Parathyroid adenoma (tissue), 2 donors: ENCODE measurements around the gene OTOGL.
A peak's percentile ranks its signal among the peaks of the same experiment; 100 is the strongest.
"Not testable (repeated sequence)": the region's sequence is repeated elsewhere in the genome, so short reads cannot be mapped to it uniquely, and the experiment has no call there.

Source experiments
- H2AFZ ChIP-seq: fragments of 300-600 bp; sonication (generic); one replicate; pipeline ENCODE4 v1.7.0; 2017; ENCODE audit warnings: antibody characterized with exemption, mild to moderate bottlenecking
- H3K27ac ChIP-seq: fragments of 300-600 bp; sonication (generic); one replicate; pipeline ENCODE4 v1.7.0; 2017
- H3K27me3 ChIP-seq: fragments of 300-600 bp; sonication (generic); one replicate; pipeline ENCODE4 v1.7.0; 2017; ENCODE audit warnings: low read length; ENCODE audit not compliant: control insufficient read depth, insufficient read depth
- H3K36me3 ChIP-seq: fragments of 300-600 bp; sonication (generic); one replicate; pipeline ENCODE4 v1.7.0; 2017; ENCODE audit warnings: low read length; ENCODE audit not compliant: control insufficient read depth, insufficient read depth
- H3K4me1 ChIP-seq: fragments of 300-600 bp; sonication (generic); one replicate; pipeline ENCODE4 v1.7.0; 2017; ENCODE audit warnings: control low read depth
- H3K4me2 ChIP-seq: fragments of 300-600 bp; sonication (generic); one replicate; pipeline ENCODE4 v1.7.0; 2017; ENCODE audit warnings: low read length
- H3K4me3 ChIP-seq: fragments of 300-600 bp; sonication (generic); one replicate; pipeline ENCODE4 v1.7.0; 2017; ENCODE audit warnings: low read depth, low read length
- H3K79me2 ChIP-seq: fragments of 300-600 bp; sonication (generic); one replicate; pipeline ENCODE4 v1.7.0; 2017; ENCODE audit warnings: control low read depth
- H3K9ac ChIP-seq: fragments of 300-600 bp; sonication (generic); one replicate; pipeline ENCODE4 v1.7.0; 2017; ENCODE audit warnings: mild to moderate bottlenecking
- H3K9me3 ChIP-seq: fragments of 300-600 bp; sonication (generic); one replicate; pipeline ENCODE4 v1.7.0; 2017; ENCODE audit warnings: low read length; ENCODE audit not compliant: control insufficient read depth
- CTCF ChIP-seq: fragments of 300-600 bp; sonication (generic); IDR thresholded peaks from one replicate; pipeline ENCODE4 v1.7.0; 2017; ENCODE audit warnings: antibody characterized with exemption, mild to moderate bottlenecking
- donor health status: primary hyperparathyroidism.

The OTOGL gene

GRCh38 chr12:80241576-80242273, 142.4 kb downstream of the OTOGL start:
- Histone ChIP-seq H3K36me3 (no peaks in the 10 kb centered on the region), H3K27me3 (no peaks in the 10 kb centered on the region), H3K4me2 (no peak overlapping the region), H3K4me3 (no peak overlapping the region), H3K79me2 (no peaks in the 10 kb centered on the region), H3K9ac (no peak overlapping the region), H2AFZ (peak overlapping the region; percentile 28), H3K4me1 (peaks cover 5% of the 10 kb centered on the region), H3K9me3 (no peaks in the 10 kb centered on the region), H3K27ac (peak overlapping the region; percentile 19)
- no peak for TF ChIP-seq CTCF

- H3K4me1 ChIP-seq, result peaks cover 5% of the 10 kb centered on the region
- H3K9me3 ChIP-seq, result no peaks in the 10 kb centered on the region
- no peak for TF ChIP-seq CTCF
These were observed 143.0 kb downstream of the OTOGL start for GRCh38 chr12:80242321-80242720.

GRCh38 chr12:80249581-80249980, 150.2 kb downstream of the OTOGL start:
- H3K9ac ChIP-seq, H3K27me3 ChIP-seq, H3K79me2 ChIP-seq, H3K4me3 ChIP-seq, H3K4me1 ChIP-seq, H3K36me3 ChIP-seq, H3K4me2 ChIP-seq, H3K9me3 ChIP-seq: not testable (repeated sequence)
- Histone ChIP-seq H3K27ac (peak overlapping the region; percentile 74), H2AFZ (peak overlapping the region; percentile 76)

More at GRCh38 chr12:80242321-80242720, 143.0 kb downstream of the OTOGL start:
- Histone ChIP-seq H2AFZ (peak overlapping the region; percentile 28), H3K4me3 (no peak overlapping the region), H3K79me2 (no peaks in the 10 kb centered on the region), H3K27me3 (no peaks in the 10 kb centered on the region), H3K9ac (no peak overlapping the region), H3K36me3 (no peaks in the 10 kb centered on the region), H3K4me2 (no peak overlapping the region), H3K27ac (peak overlapping the region; percentile 19)

- no peak overlapping the region for H3K4me3 ChIP-seq
These were observed 158.6 kb downstream of the OTOGL start for GRCh38 chr12:80257920-80258319.

GRCh38 chr12:80260269-80260668, 160.9 kb downstream of the OTOGL start:
- Histone ChIP-seq H3K36me3 (no peaks in the 10 kb centered on the region), H2AFZ (no peak overlapping the region), H3K9me3 (no peaks in the 10 kb centered on the region), H3K79me2 (no peaks in the 10 kb centered on the region), H3K4me3 (no peak overlapping the region), H3K4me1 (no peaks in the 10 kb centered on the region), H3K4me2 (no peak overlapping the region), H3K27me3 (no peaks in the 10 kb centered on the region), H3K9ac (no peak overlapping the region), H3K27ac (no peak overlapping the region)
- no peak for TF ChIP-seq CTCF

More at GRCh38 chr12:80257920-80258319, 158.6 kb downstream of the OTOGL start:
- H3K27me3 ChIP-seq, result no peaks in the 10 kb centered on the region
- H3K4me1 ChIP-seq, result no peaks in the 10 kb centered on the region
- TF ChIP-seq CTCF, result no peak
- no peak overlapping the region for H2AFZ ChIP-seq
- H3K36me3 ChIP-seq, result no peaks in the 10 kb centered on the region
- no peak overlapping the region for H3K9ac ChIP-seq
- H3K4me2 ChIP-seq, result no peak overlapping the region
- no peaks in the 10 kb centered on the region for H3K79me2 ChIP-seq
- H3K9me3 ChIP-seq, result no peaks in the 10 kb centered on the region
- H3K27ac ChIP-seq, result no peak overlapping the region
